Measurements from ENCODE around the gene C1orf174.

Gene C1orf174

GRCh38 chr1:3915551-3916121 is 15.6 kb upstream of the C1orf174 start:
- Histone ChIP-seq H3K9me2 (replicated peaks; ENCODE audit: insufficient read depth, low read length) (no peaks in the 10 kb centered on the region), H3K4me3 (ENCODE audit: low read length) (no peak overlapping the region), H3F3A (ENCODE audit: insufficient read depth, low read length) (no peaks in the 10 kb centered on the region), H3K36me3 (replicated peaks; ENCODE audit: insufficient read depth, low read length) (no peaks in the 10 kb centered on the region), H3K4me1 (ENCODE audit: low read length) (no peaks in the 10 kb centered on the region), H3K9me3 (replicated peaks; ENCODE audit: insufficient read depth, low read length) (no peaks in the 10 kb centered on the region), H3K27me3 (replicated peaks; ENCODE audit: insufficient read depth, low read length) (peaks cover 24% of the 10 kb centered on the region), H3K27ac (ENCODE audit: low read length) (no peak overlapping the region), H2AFZ (ENCODE audit: low read length) (no peak overlapping the region), H3K4me2 (ENCODE audit: low read depth, low read length) (no peak overlapping the region), H4K20me1 (ENCODE audit: insufficient read depth, low read length) (no peaks in the 10 kb centered on the region), H3K9ac (ENCODE audit: low read length) (no peak overlapping the region), H3K79me2 (ENCODE audit: low read length) (no peaks in the 10 kb centered on the region)
- no peak for DNase-seq
- TF ChIP-seq, protein P1, sequence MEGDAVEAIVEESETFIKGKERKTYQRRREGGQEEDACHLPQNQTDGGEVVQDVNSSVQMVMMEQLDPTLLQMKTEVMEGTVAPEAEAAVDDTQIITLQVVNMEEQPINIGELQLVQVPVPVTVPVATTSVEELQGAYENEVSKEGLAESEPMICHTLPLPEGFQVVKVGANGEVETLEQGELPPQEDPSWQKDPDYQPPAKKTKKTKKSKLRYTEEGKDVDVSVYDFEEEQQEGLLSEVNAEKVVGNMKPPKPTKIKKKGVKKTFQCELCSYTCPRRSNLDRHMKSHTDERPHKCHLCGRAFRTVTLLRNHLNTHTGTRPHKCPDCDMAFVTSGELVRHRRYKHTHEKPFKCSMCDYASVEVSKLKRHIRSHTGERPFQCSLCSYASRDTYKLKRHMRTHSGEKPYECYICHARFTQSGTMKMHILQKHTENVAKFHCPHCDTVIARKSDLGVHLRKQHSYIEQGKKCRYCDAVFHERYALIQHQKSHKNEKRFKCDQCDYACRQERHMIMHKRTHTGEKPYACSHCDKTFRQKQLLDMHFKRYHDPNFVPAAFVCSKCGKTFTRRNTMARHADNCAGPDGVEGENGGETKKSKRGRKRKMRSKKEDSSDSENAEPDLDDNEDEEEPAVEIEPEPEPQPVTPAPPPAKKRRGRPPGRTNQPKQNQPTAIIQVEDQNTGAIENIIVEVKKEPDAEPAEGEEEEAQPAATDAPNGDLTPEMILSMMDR (IDR thresholded peaks at IDR 0.05; ENCODE audit: low read length) = no peak
- no peak for TF ChIP-seq EZH2phosphoT487 (IDR thresholded peaks at IDR 0.05; ENCODE audit: low read length)
- no peak for TF ChIP-seq EZH2 (optimal IDR thresholded peaks at IDR 0.05; ENCODE audit: low read depth, low read length)

DNA sequence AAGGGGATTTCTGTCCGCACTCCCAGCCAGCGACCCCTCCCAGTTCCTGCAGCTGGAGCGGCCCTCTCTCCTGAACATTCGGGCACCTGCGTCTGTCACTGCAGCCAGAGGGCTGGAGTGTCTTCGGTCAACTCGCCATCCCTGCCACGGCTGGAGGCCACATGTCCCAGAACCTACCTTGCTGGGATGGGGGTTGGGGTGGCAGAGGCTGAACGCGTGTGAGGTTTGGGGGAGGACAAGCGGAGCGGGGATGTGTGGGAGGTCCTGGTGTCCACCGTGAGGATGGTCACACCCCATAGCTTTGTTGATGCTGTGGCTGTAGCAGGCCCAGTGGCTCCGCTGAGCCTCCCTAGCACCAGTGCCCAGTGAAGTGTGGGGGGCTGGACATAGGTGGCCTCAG is 14.8 kb upstream of the C1orf174 start:
- no peak overlapping the region for H3K4me2 ChIP-seq (ENCODE audit: low read depth, low read length)
- no peak overlapping the region for H3K27ac ChIP-seq (ENCODE audit: low read length)
- no peaks in the 10 kb centered on the region for H3K4me1 ChIP-seq (ENCODE audit: low read length)
- no peaks in the 10 kb centered on the region for H3K36me3 ChIP-seq (replicated peaks; ENCODE audit: insufficient read depth, low read length)
- no peaks in the 10 kb centered on the region for H3K9me2 ChIP-seq (replicated peaks; ENCODE audit: insufficient read depth, low read length)
- no peak for DNase-seq
- H3K79me2 ChIP-seq (ENCODE audit: low read length) = no peaks in the 10 kb centered on the region
- H3K9me3 ChIP-seq (replicated peaks; ENCODE audit: insufficient read depth, low read length) = no peaks in the 10 kb centered on the region
- H2AFZ ChIP-seq (ENCODE audit: low read length) = no peak overlapping the region
- H3K27me3 ChIP-seq (replicated peaks; ENCODE audit: insufficient read depth, low read length) = peaks cover 23% of the 10 kb centered on the region
- no peak overlapping the region for H3K4me3 ChIP-seq (ENCODE audit: low read length)
- TF ChIP-seq, protein P1 (IDR thresholded peaks at IDR 0.05; ENCODE audit: low read length) = no peak
- no peak for TF ChIP-seq EZH2phosphoT487 (IDR thresholded peaks at IDR 0.05; ENCODE audit: low read length)
- TF ChIP-seq EZH2 (optimal IDR thresholded peaks at IDR 0.05; ENCODE audit: low read depth, low read length) = no peak
- H4K20me1 ChIP-seq (ENCODE audit: insufficient read depth, low read length) = no peaks in the 10 kb centered on the region
- no peak overlapping the region for H3K9ac ChIP-seq (ENCODE audit: low read length)
- no peaks in the 10 kb centered on the region for H3F3A ChIP-seq (ENCODE audit: insufficient read depth, low read length)

GRCh38 chr1:3914331-3914851 is 14.3 kb upstream of the C1orf174 start:
- H3K4me2 ChIP-seq (ENCODE audit: low read depth, low read length) = no peak overlapping the region
- H3K36me3 ChIP-seq (replicated peaks; ENCODE audit: insufficient read depth, low read length) = no peaks in the 10 kb centered on the region
- no peaks in the 10 kb centered on the region for H4K20me1 ChIP-seq (ENCODE audit: insufficient read depth, low read length)
- no peaks in the 10 kb centered on the region for H3K4me1 ChIP-seq (ENCODE audit: low read length)
- TF ChIP-seq, protein P1 (IDR thresholded peaks at IDR 0.05; ENCODE audit: low read length) = no peak
- TF ChIP-seq EZH2 (optimal IDR thresholded peaks at IDR 0.05; ENCODE audit: low read depth, low read length) (no peak), EZH2phosphoT487 (IDR thresholded peaks at IDR 0.05; ENCODE audit: low read length) (no peak)
- no peak overlapping the region for H3K9ac ChIP-seq (ENCODE audit: low read length)
- no peaks in the 10 kb centered on the region for H3F3A ChIP-seq (ENCODE audit: insufficient read depth, low read length)
- no peaks in the 10 kb centered on the region for H3K9me3 ChIP-seq (replicated peaks; ENCODE audit: insufficient read depth, low read length)
- H3K9me2 ChIP-seq (replicated peaks; ENCODE audit: insufficient read depth, low read length) = no peaks in the 10 kb centered on the region
- H3K27ac ChIP-seq (ENCODE audit: low read length) = no peak overlapping the region
- no peak overlapping the region for H3K4me3 ChIP-seq (ENCODE audit: low read length)
- DNase-seq = no peak
- H2AFZ ChIP-seq (ENCODE audit: low read length) = no peak overlapping the region
- no peaks in the 10 kb centered on the region for H3K79me2 ChIP-seq (ENCODE audit: low read length)
- peaks cover 23% of the 10 kb centered on the region for H3K27me3 ChIP-seq (replicated peaks; ENCODE audit: insufficient read depth, low read length)

Measured in MM.1S (cell line).